B cell (primary cell): ENCODE measurements around the gene AFF3. TPM values are rescaled to one million over a fixed set of nuclear protein-coding genes. Genes with fewer than 3 reads are reported as not detected.

Source experiments
- ATAC-seq: fragments of 200-7000 bp; cut with Tn5 transposase; one replicate; pipeline ENCODE4 v1.10.0; 2021; ENCODE audit warnings: low read depth, mild to moderate bottlenecking, moderate number of reproducible peaks, moderate library complexity
- CTCF ChIA-PET: fragments of 350-600 bp; sonication (Branson Sonifier 250); formaldehyde crosslinking; loops from one replicate; lab custom pipeline; 2021; ENCODE audit warnings: antibody characterized with exemption, inconsistent platforms; lab: Charles Lee
- POLR2A ChIA-PET: fragments of 350-600 bp; sonication (Branson Sonifier 250); formaldehyde crosslinking; loops from one replicate; lab custom pipeline; 2021; ENCODE audit warnings: antibody characterized with exemption; lab: Charles Lee
- DNase-seq: peaks from one replicate; pipeline ENCODE4 v3.0.0; 2013
- H2AFZ ChIP-seq: 2 replicates; pipeline ENCODE4 v1.6.1; 2012; ENCODE audit warnings: mild to moderate bottlenecking, low read depth, low read length; ENCODE audit not compliant: insufficient read depth, poor library complexity, severe bottlenecking
- H3K27ac ChIP-seq, 2 donors: 1 replicate in 1 of 2; 2 replicates in 1 of 2; pipeline ENCODE4 v1.5.1; 2012 to 2013; ENCODE audit warnings: low read length in 2 of 2, mild to moderate bottlenecking in 2 of 2, moderate library complexity in 1 of 2
- H3K27me3 ChIP-seq, 4 experiments: fragments of 200-600 bp in 1 of 4; sonication (generic) in 1 of 4; replicated peaks in 1 of 4; 1 replicate in 2 of 4; 2 replicates in 2 of 4; pipeline versions ENCODE4 v1.6.1 to v1.7.0; 2013 to 2016; ENCODE audit warnings: low read length in 3 of 4, mild to moderate bottlenecking in 2 of 4, mixed read lengths in 1 of 4, moderate library complexity in 1 of 4; ENCODE audit not compliant: insufficient read depth in 4 of 4, control insufficient read depth in 3 of 4; ENCODE audit errors: control extremely low read depth in 1 of 4
- H3K36me3 ChIP-seq, 2 experiments: replicated peaks in 1 of 2; 1 replicate in 1 of 2; 2 replicates in 1 of 2; pipeline versions ENCODE4 v1.6.1 to v1.7.1; 2013; ENCODE audit warnings: low read length in 1 of 2; ENCODE audit not compliant: insufficient read depth in 2 of 2, control insufficient read depth in 1 of 2; ENCODE audit errors: control extremely low read depth in 1 of 2, extremely low read depth in 1 of 2
- H3K4me1 ChIP-seq, 2 donors: fragments of 200-600 bp in 1 of 2; sonication (generic) in 1 of 2; 1 replicate in 1 of 2; 2 replicates in 1 of 2; pipeline versions ENCODE4 v1.5.1 to v1.6.1; 2013 to 2017; ENCODE audit warnings: low read length in 2 of 2; ENCODE audit not compliant: control insufficient read depth in 2 of 2, insufficient read depth in 2 of 2
- H3K4me2 ChIP-seq: replicated peaks from 2 replicates; pipeline ENCODE3; 2012; ENCODE audit warnings: mild to moderate bottlenecking, low read depth, low read length; ENCODE audit not compliant: poor library complexity, severe bottlenecking
- H3K4me3 ChIP-seq, 5 experiments: fragments of 200-600 bp in 1 of 5; sonication (generic) in 1 of 5; 1 replicate in 3 of 5; 2 replicates in 2 of 5; pipeline versions ENCODE4 v1.5.1 to v1.7.0; 2011 to 2016; ENCODE audit warnings: low read length in 4 of 5, mild to moderate bottlenecking in 4 of 5, low read depth in 2 of 5, control low read depth in 1 of 5, moderate library complexity in 1 of 5; ENCODE audit not compliant: insufficient read depth in 1 of 5; ENCODE audit errors: control extremely low read depth in 1 of 5, extremely low read depth in 1 of 5
- H3K79me2 ChIP-seq: fragments of 200-600 bp; sonication (generic); one replicate; pipeline ENCODE4 v1.6.0; 2016; ENCODE audit warnings: low read length; ENCODE audit not compliant: control insufficient read depth, insufficient read depth
- H3K9ac ChIP-seq: fragments of 200-600 bp; sonication (generic); 2 replicates; pipeline ENCODE4 v1.6.1; 2017; ENCODE audit warnings: mild to moderate bottlenecking, low read length, moderate library complexity
- H3K9me3 ChIP-seq, 3 donors: one replicate each; pipeline versions ENCODE4 v1.6.1 to v1.7.1; 2013; ENCODE audit warnings: low read length in 2 of 3; ENCODE audit not compliant: control insufficient read depth in 2 of 3, insufficient read depth in 1 of 3; ENCODE audit errors: control extremely low read depth in 1 of 3
- H4K20me1 ChIP-seq: 2 replicates; pipeline ENCODE4 v1.6.0; 2012; ENCODE audit warnings: mild to moderate bottlenecking, low read length; ENCODE audit not compliant: insufficient read depth, control insufficient read depth, poor library complexity, severe bottlenecking
- H3K27ac Mint-ChIP-seq: one replicate; pipeline ENCODE4 v1.8.0; 2021; ENCODE audit warnings: mixed read lengths
- H3K27me3 Mint-ChIP-seq: one replicate; pipeline ENCODE4 v1.8.0; 2021; ENCODE audit warnings: mixed read lengths
- H3K4me1 Mint-ChIP-seq: one replicate; pipeline ENCODE4 v1.8.0; 2021; ENCODE audit warnings: mixed read lengths
- H3K4me3 Mint-ChIP-seq: one replicate; pipeline ENCODE4 v1.8.0; 2021; ENCODE audit warnings: mixed read lengths
- H3K9me3 Mint-ChIP-seq: one replicate; pipeline ENCODE4 v1.8.0; 2022; ENCODE audit warnings: mixed read lengths; ENCODE audit not compliant: insufficient read depth
- CTCF ChIP-seq: fragments of 200-600 bp; IDR thresholded peaks from one replicate; pipeline ENCODE4 v1.8.0; 2022; ENCODE audit warnings: antibody characterized with exemption, mild to moderate bottlenecking
- EZH2 ChIP-seq: IDR thresholded peaks from 2 replicates; pipeline ENCODE4 v1.6.1; 2012; ENCODE audit warnings: borderline replicate concordance, low read depth, mild to moderate bottlenecking, moderate library complexity, low read length; ENCODE audit not compliant: insufficient read depth, poor library complexity, severe bottlenecking
- WGBS: methylation state at CpG from one replicate; pipeline ENCODE4 v1.1.5; 2013; ENCODE audit warnings: missing lambda C conversion rate; ENCODE audit not compliant: insufficient coverage; 5-methylcytosine and 5-hydroxymethylcytosine counted together
- intact Hi-C: fragments of 100-400 bp; cut with micrococcal nuclease; formaldehyde crosslinking; loops from one replicate; pipeline ENCODE4 v1.10.0; 2022
- polyA plus RNA-seq: library from polyadenylated mRNA; depleted of rRNA; stranded (reverse); fragments of >200 nt; gene quantifications from 2 replicates; pipeline ENCODE4 v1.2.3, GENCODE V29; 2012
- total RNA-seq, 2 donors: library from RNA; stranded (reverse); fragments of 120-200 nt in 1 of 2; gene quantifications; 1 replicate in 1 of 2; 2 replicates in 1 of 2; pipeline versions ENCODE4 v1.2.3 to v1.2.4, GENCODE V29; 2013 to 2022

AFF3 gene
- total and polyA plus RNA-seq, 2 donors (not counting 1 experiment from before 2014, with no cell fraction given), result 117 to 830 TPM

GRCh38 chr2:99898336-99899048, 243.9 kb downstream of the AFF3 start:
- no peaks in the 10 kb centered on the region for H3K4me1 ChIP-seq
- no peak overlapping the region for H3K4me2 ChIP-seq
- no peak for ATAC-seq
- CTCF ChIA-PET, result no interaction called here
- Mint-ChIP-seq H3K27ac (peak overlapping the region; percentile 59), H3K27me3 (no peaks in the 10 kb centered on the region), H3K9me3 (no peaks in the 10 kb centered on the region), H3K4me3 (no peak overlapping the region), H3K4me1 (peaks cover 11% of the 10 kb centered on the region)
- peaks cover 86% of the 10 kb centered on the region for H3K79me2 ChIP-seq
- no peaks in the 10 kb centered on the region for H3K9me3 ChIP-seq
- DNase-seq, result no peak
- POLR2A ChIA-PET, result no interaction called here
- H4K20me1 ChIP-seq, result peaks cover 89% of the 10 kb centered on the region
- H3K9ac ChIP-seq, result no peak overlapping the region
- no peak overlapping the region for H3K4me3 ChIP-seq
- no peak overlapping the region for H2AFZ ChIP-seq
- H3K27ac ChIP-seq, result peak overlapping the region in 1 of 2 donors; percentile 29
- intact Hi-C loops, result no loop called here
- H3K27me3 ChIP-seq, result no peaks in the 10 kb centered on the region
- H3K36me3 ChIP-seq, result peaks cover 3 to 33% of the 10 kb centered on the region in 2 experiments
- TF ChIP-seq CTCF (no peak), EZH2 (no peak)
- 60% methylated on average over 12 of the region's 12 CpGs for WGBS

GRCh38 chr2:99891428-99891780, 251.0 kb downstream of the AFF3 start:
- Histone ChIP-seq H3K9me3 (no peaks in the 10 kb centered on the region), H3K36me3 (peaks cover 3 to 32% of the 10 kb centered on the region in 2 experiments), H3K27me3 (no peaks in the 10 kb centered on the region), H3K4me1 (no peaks in the 10 kb centered on the region), H4K20me1 (peaks cover 91% of the 10 kb centered on the region), H2AFZ (no peak overlapping the region), H3K9ac (no peak overlapping the region), H3K79me2 (peaks cover 69% of the 10 kb centered on the region), H3K4me3 (no peak overlapping the region), H3K27ac (no peak overlapping the region), H3K4me2 (no peak overlapping the region)
- ChIA-PET POLR2A (no interaction called here), CTCF (no interaction called here)
- WGBS, result 98% methylated on average over 5 of the region's 7 CpGs
- no peak for TF ChIP-seq CTCF
- no peak for TF ChIP-seq EZH2
- Mint-ChIP-seq H3K27me3 (no peaks in the 10 kb centered on the region), H3K9me3 (no peaks in the 10 kb centered on the region), H3K4me3 (no peak overlapping the region), H3K4me1 (no peaks in the 10 kb centered on the region), H3K27ac (no peak overlapping the region)
- DNase-seq (no peak), ATAC-seq (no peak)
- intact Hi-C loops, result no loop called here
